ENCODE data around the gene TMEM255B. TPM values are rescaled to one million over a fixed set of nuclear protein-coding genes. Genes with fewer than 3 reads are reported as not detected.
A peak's percentile ranks its signal among the peaks of the same experiment; 100 is the strongest.

Gene TMEM255B
- total and polyA plus RNA-seq, 2 of the 4 experiments (the other 2 are of a cell fraction) = 0.36 to 0.94 TPM

DNA sequence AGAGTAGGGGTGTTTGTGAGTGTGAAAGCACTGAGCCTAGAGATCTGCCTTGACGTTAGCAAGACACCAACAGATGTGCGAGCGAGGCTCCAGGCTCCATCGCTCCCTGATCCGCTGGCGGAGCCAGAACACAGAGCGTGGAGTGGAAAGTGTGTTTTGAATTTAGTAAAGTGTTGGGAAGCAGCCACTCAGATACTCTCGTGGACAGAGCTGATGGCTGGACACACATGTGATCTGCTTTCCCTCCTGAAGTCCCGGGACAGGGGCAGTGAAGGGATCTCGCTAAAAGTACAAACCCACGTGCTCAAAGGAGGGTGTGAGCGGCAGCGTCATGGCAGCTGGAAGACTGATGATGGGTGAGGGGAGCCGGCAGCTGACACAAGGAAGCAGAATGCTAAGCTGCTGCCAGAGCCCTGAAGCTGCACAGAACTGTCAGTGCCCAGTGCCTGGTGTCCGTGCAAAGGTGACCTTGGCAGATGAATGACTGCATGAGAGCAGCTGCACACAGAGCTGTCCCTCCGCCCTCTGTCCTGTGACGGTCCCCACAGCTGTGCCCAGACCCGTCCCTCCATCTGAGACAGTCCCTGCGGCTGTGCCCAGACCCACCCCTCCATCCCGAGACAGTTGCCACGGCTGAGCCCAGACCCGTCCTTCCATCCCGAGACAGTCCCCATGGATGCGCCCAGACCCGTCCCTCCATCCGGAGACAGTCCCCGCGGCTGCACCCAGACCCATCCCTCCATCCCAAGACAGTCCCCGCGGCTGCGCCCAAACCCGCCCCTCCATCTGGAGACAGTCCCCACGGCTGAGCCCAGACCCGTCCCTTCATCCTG is 29.6 kb upstream of the TMEM255B start:
- in situ Hi-C loops (cut with MboI; ENCODE audit: low sequenced_read_pairs) (no loop called here), intact Hi-C loops (cut with micrococcal nuclease) (no loop called here), dilution Hi-C loops (cut with HindIII; ENCODE audit: low sequenced_read_pairs, unreplicated experiment) (no loop called here)
- ChIA-PET CTCF (interaction anchor here (1.0 kb wide), 1 partner anchor 12 kb away, joined by 3 read pairs; no protein-coding TSS in a partner anchor), POLR2A (ENCODE audit: unreplicated experiment) (no interaction called here)
- 0 out of 2 replicates have a peak, but pooled peaks cover 4% of the 10 kb centered on the region for H4K20me1 ChIP-seq (ENCODE audit: insufficient read depth, low read length)
- no TSS peak for BruUV-seq (replicated peaks)
- no peak overlapping the region for H2AK9ac ChIP-seq (replicated peaks; ENCODE audit: low read depth, low read length, poor library complexity)
- H3K9ac ChIP-seq (ENCODE audit: low read depth, low read length) = no peak overlapping the region
- H3K79me1 ChIP-seq (ENCODE audit: low read depth in 1 of 2, low read length in 2 of 2) = no peaks in the 10 kb centered on the region
- H4K8ac ChIP-seq (ENCODE audit: low read depth in 2 of 2, low read length in 2 of 2) = no peak overlapping the region
- 31% methylated on average over 16 of the region's 34 CpGs; no CpG with 5 or more reads in 1 of the 2 experiments for WGBS, 2 experiments (ENCODE audit: extremely low coverage in 2 of 2, insufficient read length in 1 of 2)
- H3K4me1 ChIP-seq (ENCODE audit: control insufficient read depth, insufficient read depth, low read length) = no peaks in the 10 kb centered on the region; the same call in none of the 2 replicates
- no peaks in the 10 kb centered on the region for H3K36me3 ChIP-seq (ENCODE audit: control insufficient read depth, insufficient read depth, low read length)
- H3K4me2 ChIP-seq (ENCODE audit: low read depth, low read length) = no peak overlapping the region
- H2BK120ac ChIP-seq (ENCODE audit: low read depth, low read length) = no peak overlapping the region
- H4K91ac ChIP-seq (ENCODE audit: insufficient read depth, low read depth, low read length) = no peak overlapping the region
- no peak overlapping the region for H4K5ac ChIP-seq (ENCODE audit: low read depth, low read length)
- H3K4me3 ChIP-seq (ENCODE audit: insufficient read depth, low read depth, low read length) = no peak overlapping the region
- no peak overlapping the region; the same call in 1 of the 2 replicates for H3K4ac ChIP-seq (ENCODE audit: low read depth, low read length)
- peaks cover 36% of the 10 kb centered on the region for H3K27me3 ChIP-seq (ENCODE audit: control insufficient read depth, insufficient read depth, low read length)
- H3K18ac ChIP-seq (ENCODE audit: low read depth, low read length) = no peak overlapping the region
- DNase-seq = no peak
- H2AK5ac ChIP-seq (ENCODE audit: low read depth, low read length) = no peak overlapping the region
- H2AFZ ChIP-seq (replicated peaks; ENCODE audit: low read length, poor library complexity) = peak overlapping the region; percentile 66
- no peak overlapping the region for H3K23ac ChIP-seq (ENCODE audit: low read depth, low read length)
- H3K56ac ChIP-seq (ENCODE audit: extremely low read depth, insufficient read depth, low read length) = no peak overlapping the region
- H3K9me1 ChIP-seq (ENCODE audit: insufficient read depth, low read length) = peaks cover 6% of the 10 kb centered on the region; the same call in 1 of the 2 replicates
- no peak overlapping the region for H2BK15ac ChIP-seq (ENCODE audit: low read depth, low read length)
- no peak for TF ChIP-seq FOS (IDR thresholded peaks at IDR 0.05; ENCODE audit: low read depth, low read length)
- 0 out of 2 replicates have a peak, but pooled peaks have one; percentile 22 for TF ChIP-seq MXI1 (IDR thresholded peaks at IDR 0.05; ENCODE audit: borderline replicate concordance, low read depth, low read length)
- no peak overlapping the region for H3K27ac ChIP-seq (ENCODE audit: insufficient read depth, low read length)
- no peak overlapping the region for H2BK5ac ChIP-seq (ENCODE audit: low read depth, low read length, poor library complexity, severe bottlenecking)
- H3K14ac ChIP-seq (replicated peaks; ENCODE audit: low read depth, low read length) = no peak overlapping the region; the same call in 1 of the 2 replicates
- H2BK20ac ChIP-seq (ENCODE audit: low read depth, low read length) = no peak overlapping the region
- H3K9me3 ChIP-seq (ENCODE audit: control insufficient read depth, insufficient read depth, low read length) = peaks cover 2% of the 10 kb centered on the region; the same call in 1 of the 2 replicates
- peak; percentile 25 for ATAC-seq (ENCODE audit: low read depth)

Data from IMR-90 (cell line).